ENCODE results near the gene ETV4.

DNA sequence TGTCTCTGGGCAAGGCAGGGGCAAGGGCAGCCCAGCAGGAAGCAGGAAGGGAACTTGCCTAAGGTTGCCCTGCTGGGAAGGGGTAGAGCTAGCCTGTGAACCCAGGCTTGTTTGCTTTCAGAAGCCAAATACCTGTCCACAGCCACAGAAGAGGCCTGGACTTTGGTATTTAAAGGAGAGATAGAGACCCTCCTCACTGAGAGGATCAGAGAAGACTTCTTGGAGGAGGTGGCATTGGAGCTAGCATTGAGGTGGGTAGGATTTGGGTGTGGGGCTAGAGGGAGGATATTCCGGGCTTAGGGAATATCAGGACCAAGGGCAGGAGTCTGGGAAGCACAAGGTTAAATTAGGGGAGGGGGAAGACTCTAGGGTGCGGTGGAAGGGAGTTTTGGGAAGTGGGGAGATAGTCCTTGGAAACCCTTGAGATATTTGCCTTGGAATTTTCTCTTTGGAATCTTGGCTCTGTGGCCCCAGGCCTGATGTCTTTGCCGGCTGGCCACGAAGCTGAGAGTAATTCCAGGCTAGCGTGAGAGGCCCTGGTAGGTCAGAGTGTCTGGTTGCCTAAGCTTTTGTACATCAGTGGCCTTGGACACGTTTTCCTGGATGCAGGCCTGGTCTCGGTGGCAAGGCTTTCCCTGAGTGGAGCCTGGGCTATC is 13.1 kb upstream of the ETV4 start:
- TF ChIP-seq, protein P1, sequence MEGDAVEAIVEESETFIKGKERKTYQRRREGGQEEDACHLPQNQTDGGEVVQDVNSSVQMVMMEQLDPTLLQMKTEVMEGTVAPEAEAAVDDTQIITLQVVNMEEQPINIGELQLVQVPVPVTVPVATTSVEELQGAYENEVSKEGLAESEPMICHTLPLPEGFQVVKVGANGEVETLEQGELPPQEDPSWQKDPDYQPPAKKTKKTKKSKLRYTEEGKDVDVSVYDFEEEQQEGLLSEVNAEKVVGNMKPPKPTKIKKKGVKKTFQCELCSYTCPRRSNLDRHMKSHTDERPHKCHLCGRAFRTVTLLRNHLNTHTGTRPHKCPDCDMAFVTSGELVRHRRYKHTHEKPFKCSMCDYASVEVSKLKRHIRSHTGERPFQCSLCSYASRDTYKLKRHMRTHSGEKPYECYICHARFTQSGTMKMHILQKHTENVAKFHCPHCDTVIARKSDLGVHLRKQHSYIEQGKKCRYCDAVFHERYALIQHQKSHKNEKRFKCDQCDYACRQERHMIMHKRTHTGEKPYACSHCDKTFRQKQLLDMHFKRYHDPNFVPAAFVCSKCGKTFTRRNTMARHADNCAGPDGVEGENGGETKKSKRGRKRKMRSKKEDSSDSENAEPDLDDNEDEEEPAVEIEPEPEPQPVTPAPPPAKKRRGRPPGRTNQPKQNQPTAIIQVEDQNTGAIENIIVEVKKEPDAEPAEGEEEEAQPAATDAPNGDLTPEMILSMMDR (IDR thresholded peaks at IDR 0.05), result no peak
- TF ChIP-seq POLR2A (IDR thresholded peaks at IDR 0.05), result no peak

Measured in esophagus squamous epithelium (tissue), 4 donors.